Measurements from ENCODE around the gene SMAD6. TPM values are rescaled to one million over a fixed set of nuclear protein-coding genes. Genes with fewer than 3 reads are reported as not detected.

Gene SMAD6
- total and polyA plus RNA-seq, 2 experiments from 2014 or later: 1.6 to 15.7 TPM

DNA sequence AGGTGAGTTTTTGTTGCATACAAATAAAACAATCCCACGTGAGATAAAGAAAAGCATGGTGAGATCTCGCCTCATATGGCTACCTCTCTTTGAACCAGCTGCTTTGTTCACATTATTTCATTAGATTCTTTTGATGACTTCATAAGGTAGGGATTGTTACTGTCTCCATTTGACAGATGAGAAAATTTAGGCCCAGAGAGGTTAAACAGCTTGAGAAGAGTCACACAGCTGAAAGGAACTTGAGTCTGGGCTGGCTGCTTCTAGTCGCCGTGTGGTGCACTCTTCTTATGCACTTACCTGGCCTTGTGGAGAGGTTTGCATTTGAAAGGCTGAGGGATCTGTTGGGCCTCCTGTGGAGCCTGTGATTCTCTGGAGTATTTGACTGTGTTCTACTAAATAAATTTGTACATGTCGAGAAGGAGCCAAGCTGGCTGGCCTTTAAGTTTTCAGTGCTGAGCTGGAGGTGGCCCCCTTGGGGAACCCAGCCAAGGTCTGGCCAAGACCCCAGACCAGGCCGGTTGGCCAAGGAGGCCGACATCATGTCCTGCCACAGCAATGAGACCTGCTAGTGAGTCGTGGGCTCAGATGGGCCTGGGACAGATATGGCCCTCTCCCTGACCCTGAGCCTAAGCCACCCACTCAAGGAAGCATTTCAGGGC is 125.1 kb downstream of the SMAD6 start (continued):
- TF ChIP-seq CTCF (conservative IDR thresholded peaks at IDR 0.05; ENCODE audit: low read depth in 2 of 2) (no peak), POLR2AphosphoS5 (IDR thresholded peaks at IDR 0.05; ENCODE audit: low read depth) (no peak), EZH2phosphoT487 (IDR thresholded peaks at IDR 0.05; ENCODE audit: unreplicated experiment) (no peak), ZNF114 (CRISPR knock-in tag; IDR thresholded peaks at IDR 0.05) (no peak), ZNF331 (CRISPR knock-in tag; IDR thresholded peaks at IDR 0.05; ENCODE audit: low read depth) (no peak)
- TF ChIP-seq, protein P1, sequence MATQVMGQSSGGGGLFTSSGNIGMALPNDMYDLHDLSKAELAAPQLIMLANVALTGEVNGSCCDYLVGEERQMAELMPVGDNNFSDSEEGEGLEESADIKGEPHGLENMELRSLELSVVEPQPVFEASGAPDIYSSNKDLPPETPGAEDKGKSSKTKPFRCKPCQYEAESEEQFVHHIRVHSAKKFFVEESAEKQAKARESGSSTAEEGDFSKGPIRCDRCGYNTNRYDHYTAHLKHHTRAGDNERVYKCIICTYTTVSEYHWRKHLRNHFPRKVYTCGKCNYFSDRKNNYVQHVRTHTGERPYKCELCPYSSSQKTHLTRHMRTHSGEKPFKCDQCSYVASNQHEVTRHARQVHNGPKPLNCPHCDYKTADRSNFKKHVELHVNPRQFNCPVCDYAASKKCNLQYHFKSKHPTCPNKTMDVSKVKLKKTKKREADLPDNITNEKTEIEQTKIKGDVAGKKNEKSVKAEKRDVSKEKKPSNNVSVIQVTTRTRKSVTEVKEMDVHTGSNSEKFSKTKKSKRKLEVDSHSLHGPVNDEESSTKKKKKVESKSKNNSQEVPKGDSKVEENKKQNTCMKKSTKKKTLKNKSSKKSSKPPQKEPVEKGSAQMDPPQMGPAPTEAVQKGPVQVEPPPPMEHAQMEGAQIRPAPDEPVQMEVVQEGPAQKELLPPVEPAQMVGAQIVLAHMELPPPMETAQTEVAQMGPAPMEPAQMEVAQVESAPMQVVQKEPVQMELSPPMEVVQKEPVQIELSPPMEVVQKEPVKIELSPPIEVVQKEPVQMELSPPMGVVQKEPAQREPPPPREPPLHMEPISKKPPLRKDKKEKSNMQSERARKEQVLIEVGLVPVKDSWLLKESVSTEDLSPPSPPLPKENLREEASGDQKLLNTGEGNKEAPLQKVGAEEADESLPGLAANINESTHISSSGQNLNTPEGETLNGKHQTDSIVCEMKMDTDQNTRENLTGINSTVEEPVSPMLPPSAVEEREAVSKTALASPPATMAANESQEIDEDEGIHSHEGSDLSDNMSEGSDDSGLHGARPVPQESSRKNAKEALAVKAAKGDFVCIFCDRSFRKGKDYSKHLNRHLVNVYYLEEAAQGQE (IDR thresholded peaks at IDR 0.05; ENCODE audit: unreplicated experiment): no peak

DNA sequence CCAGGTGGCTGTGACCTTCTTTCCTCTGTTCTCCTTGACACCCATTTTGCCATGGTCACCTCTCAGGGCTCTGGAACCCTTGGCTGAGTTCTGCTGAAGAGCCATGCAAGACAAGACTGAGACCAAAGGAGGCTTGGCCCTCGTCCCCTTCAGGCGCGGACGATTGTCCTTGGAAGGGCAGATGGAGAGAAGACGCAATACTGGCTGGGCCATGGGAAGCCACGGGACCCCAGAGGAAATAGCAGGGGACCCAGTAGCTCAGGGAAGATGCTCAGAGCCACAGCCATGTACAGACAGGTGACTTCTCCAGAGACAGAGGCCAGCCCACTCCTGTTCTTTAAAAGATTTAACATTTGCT is 125.6 kb downstream of the SMAD6 start:
- Mint-ChIP-seq H3K4me1 (peaks cover 24% of the 10 kb centered on the region), H3K4me3 (no peak overlapping the region), H3K27ac (no peak overlapping the region), H3K36me3 (ENCODE audit: low read depth) (no peaks in the 10 kb centered on the region), H3K9me3 (no peaks in the 10 kb centered on the region), H3K27me3 (ENCODE audit: insufficient read depth, low read depth, poor library complexity) (peaks cover 13% of the 10 kb centered on the region)
- H3K4me2 ChIP-seq: peak overlapping the region; percentile 65
- H3F3A ChIP-seq (replicated peaks; ENCODE audit: low read depth): no peaks in the 10 kb centered on the region
- no peaks in the 10 kb centered on the region for H3K36me3 ChIP-seq (ENCODE audit: insufficient read depth)
- H3K9me2 ChIP-seq (ENCODE audit: insufficient read depth): no peaks in the 10 kb centered on the region; the same call in 1 of the 2 replicates
- H3K4me1 ChIP-seq (ENCODE audit: insufficient read depth): peaks cover 21% of the 10 kb centered on the region
- no peaks in the 10 kb centered on the region for H3K27me3 ChIP-seq (ENCODE audit: insufficient read depth)
- H4K20me1 ChIP-seq (replicated peaks; ENCODE audit: insufficient read depth): no peaks in the 10 kb centered on the region
- no peak overlapping the region for H3K27ac ChIP-seq (ENCODE audit: low read depth)
- no peaks in the 10 kb centered on the region for H3K79me2 ChIP-seq (replicated peaks; ENCODE audit: insufficient read depth)
- peak overlapping the region; percentile 12; the same call in 1 of the 2 replicates for H3K4me3 ChIP-seq
- DNase-seq (ENCODE audit: low spot score): no peak
- ATAC-seq: no peak; the same call in 2 of the 3 replicates
- TF ChIP-seq ETS1 (IDR thresholded peaks at IDR 0.05): no peak
- TF ChIP-seq ZNF331 (CRISPR knock-in tag; IDR thresholded peaks at IDR 0.05; ENCODE audit: low read depth): no peak
- no peak for TF ChIP-seq NANOG (IDR thresholded peaks at IDR 0.05; ENCODE audit: borderline replicate concordance)
- TF ChIP-seq, protein P2, sequence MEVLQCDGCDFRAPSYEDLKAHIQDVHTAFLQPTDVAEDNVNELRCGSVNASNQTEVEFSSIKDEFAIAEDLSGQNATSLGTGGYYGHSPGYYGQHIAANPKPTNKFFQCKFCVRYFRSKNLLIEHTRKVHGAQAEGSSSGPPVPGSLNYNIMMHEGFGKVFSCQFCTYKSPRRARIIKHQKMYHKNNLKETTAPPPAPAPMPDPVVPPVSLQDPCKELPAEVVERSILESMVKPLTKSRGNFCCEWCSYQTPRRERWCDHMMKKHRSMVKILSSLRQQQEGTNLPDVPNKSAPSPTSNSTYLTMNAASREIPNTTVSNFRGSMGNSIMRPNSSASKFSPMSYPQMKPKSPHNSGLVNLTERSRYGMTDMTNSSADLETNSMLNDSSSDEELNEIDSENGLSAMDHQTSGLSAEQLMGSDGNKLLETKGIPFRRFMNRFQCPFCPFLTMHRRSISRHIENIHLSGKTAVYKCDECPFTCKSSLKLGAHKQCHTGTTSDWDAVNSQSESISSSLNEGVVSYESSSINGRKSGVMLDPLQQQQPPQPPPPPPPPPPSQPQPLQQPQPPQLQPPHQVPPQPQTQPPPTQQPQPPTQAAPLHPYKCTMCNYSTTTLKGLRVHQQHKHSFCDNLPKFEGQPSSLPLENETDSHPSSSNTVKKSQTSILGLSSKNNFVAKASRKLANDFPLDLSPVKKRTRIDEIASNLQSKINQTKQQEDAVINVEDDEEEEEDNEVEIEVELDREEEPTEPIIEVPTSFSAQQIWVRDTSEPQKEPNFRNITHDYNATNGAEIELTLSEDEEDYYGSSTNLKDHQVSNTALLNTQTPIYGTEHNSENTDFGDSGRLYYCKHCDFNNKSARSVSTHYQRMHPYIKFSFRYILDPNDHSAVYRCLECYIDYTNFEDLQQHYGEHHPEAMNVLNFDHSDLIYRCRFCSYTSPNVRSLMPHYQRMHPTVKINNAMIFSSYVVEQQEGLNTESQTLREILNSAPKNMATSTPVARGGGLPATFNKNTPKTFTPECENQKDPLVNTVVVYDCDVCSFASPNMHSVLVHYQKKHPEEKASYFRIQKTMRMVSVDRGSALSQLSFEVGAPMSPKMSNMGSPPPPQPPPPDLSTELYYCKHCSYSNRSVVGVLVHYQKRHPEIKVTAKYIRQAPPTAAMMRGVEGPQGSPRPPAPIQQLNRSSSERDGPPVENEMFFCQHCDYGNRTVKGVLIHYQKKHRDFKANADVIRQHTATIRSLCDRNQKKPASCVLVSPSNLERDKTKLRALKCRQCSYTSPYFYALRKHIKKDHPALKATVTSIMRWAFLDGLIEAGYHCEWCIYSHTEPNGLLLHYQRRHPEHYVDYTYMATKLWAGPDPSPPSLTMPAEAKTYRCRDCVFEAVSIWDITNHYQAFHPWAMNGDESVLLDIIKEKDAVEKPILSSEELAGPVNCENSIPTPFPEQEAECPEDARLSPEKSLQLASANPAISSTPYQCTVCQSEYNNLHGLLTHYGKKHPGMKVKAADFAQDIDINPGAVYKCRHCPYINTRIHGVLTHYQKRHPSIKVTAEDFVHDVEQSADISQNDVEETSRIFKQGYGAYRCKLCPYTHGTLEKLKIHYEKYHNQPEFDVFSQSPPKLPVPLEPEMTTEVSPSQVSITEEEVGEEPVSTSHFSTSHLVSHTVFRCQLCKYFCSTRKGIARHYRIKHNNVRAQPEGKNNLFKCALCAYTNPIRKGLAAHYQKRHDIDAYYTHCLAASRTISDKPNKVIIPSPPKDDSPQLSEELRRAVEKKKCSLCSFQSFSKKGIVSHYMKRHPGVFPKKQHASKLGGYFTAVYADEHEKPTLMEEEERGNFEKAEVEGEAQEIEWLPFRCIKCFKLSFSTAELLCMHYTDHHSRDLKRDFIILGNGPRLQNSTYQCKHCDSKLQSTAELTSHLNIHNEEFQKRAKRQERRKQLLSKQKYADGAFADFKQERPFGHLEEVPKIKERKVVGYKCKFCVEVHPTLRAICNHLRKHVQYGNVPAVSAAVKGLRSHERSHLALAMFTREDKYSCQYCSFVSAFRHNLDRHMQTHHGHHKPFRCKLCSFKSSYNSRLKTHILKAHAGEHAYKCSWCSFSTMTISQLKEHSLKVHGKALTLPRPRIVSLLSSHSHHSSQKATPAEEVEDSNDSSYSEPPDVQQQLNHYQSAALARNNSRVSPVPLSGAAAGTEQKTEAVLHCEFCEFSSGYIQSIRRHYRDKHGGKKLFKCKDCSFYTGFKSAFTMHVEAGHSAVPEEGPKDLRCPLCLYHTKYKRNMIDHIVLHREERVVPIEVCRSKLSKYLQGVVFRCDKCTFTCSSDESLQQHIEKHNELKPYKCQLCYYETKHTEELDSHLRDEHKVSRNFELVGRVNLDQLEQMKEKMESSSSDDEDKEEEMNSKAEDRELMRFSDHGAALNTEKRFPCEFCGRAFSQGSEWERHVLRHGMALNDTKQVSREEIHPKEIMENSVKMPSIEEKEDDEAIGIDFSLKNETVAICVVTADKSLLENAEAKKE (CRISPR knock-in tag; IDR thresholded peaks at IDR 0.05): no peak
- TF ChIP-seq STAT1 (IDR thresholded peaks at IDR 0.05; ENCODE audit: unreplicated experiment): no peak
- no peak for TF ChIP-seq JUNB (IDR thresholded peaks at IDR 0.05; ENCODE audit: unreplicated experiment)
- no peak for TF ChIP-seq EZH2 (IDR thresholded peaks at IDR 0.05; ENCODE audit: low read depth, unreplicated experiment)
- H2AFZ ChIP-seq: no peak overlapping the region
